Body of pancreas (tissue), 4 donors: ENCODE results near the gene AGAP1.

Experiments used
- POLR2A ChIP-seq, 3 donors: fragments of 450-650 bp; IDR thresholded peaks; one replicate each; pipeline ENCODE4 v1.6.1; 2016; ENCODE audit warnings: antibody characterized with exemption in 3 of 3, mild to moderate bottlenecking in 2 of 3
- TF ChIP-seq, protein P1 (sequence below), 7 experiments: fragments of 450-650 bp in 4 of 7; fragments of 200-600 bp in 3 of 7; sonication (generic) in 3 of 7; IDR thresholded peaks; one replicate each; pipeline ENCODE4 v1.5.1; 2016 to 2019; ENCODE audit warnings: antibody characterized with exemption in 7 of 7

DNA sequence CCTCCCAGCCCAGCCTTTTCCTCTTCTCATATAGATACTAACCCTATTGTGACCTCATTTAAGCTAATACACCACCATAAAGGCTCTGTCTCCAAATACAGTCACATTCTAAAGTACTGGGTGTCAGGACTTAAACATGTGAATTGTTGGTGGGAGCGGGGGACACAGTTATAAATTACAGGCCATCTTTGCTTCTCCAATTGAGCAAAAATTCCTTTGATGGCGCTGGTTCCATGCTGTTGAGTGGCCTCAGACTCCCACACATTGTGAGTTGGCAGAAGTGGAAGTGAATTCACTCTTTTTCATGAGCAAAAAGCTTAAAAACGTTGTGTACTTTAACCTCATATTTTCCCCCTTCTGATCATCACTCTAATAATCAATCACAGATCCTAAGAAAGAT is 628.4 kb downstream of the AGAP1 start:
- TF ChIP-seq, protein P1, sequence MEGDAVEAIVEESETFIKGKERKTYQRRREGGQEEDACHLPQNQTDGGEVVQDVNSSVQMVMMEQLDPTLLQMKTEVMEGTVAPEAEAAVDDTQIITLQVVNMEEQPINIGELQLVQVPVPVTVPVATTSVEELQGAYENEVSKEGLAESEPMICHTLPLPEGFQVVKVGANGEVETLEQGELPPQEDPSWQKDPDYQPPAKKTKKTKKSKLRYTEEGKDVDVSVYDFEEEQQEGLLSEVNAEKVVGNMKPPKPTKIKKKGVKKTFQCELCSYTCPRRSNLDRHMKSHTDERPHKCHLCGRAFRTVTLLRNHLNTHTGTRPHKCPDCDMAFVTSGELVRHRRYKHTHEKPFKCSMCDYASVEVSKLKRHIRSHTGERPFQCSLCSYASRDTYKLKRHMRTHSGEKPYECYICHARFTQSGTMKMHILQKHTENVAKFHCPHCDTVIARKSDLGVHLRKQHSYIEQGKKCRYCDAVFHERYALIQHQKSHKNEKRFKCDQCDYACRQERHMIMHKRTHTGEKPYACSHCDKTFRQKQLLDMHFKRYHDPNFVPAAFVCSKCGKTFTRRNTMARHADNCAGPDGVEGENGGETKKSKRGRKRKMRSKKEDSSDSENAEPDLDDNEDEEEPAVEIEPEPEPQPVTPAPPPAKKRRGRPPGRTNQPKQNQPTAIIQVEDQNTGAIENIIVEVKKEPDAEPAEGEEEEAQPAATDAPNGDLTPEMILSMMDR (IDR thresholded peaks at IDR 0.05) = no peak
- no peak for TF ChIP-seq POLR2A (IDR thresholded peaks at IDR 0.05)
